Astrocyte (in vitro differentiated cells and primary cell): Measurements from ENCODE around the gene CCR3. TPM values are rescaled to one million over a fixed set of nuclear protein-coding genes. Genes with fewer than 3 reads are reported as not detected.

ENCODE experiments used
- DNase-seq: peaks from one replicate; pipeline ENCODE4 v3.0.0-alpha.2; 2010; ENCODE audit warnings: low read depth
- FAIRE-seq: peaks from 2 replicates; lab custom pipeline; 2011; peaks lifted over from hg19 to GRCh38; lab: Jason Lieb, UNC
- H2AFZ ChIP-seq: 2 replicates; pipeline ENCODE4 v1.6.0; 2012; ENCODE audit warnings: low read depth, low read length, inconsistent platforms
- H3K27ac ChIP-seq: 2 replicates; pipeline ENCODE4 v1.5.1; 2011; ENCODE audit warnings: low read depth, low read length, inconsistent platforms
- H3K27me3 ChIP-seq: 2 replicates; pipeline ENCODE4 v1.6.0; 2011; ENCODE audit warnings: low read length, inconsistent platforms; ENCODE audit not compliant: insufficient read depth
- H3K36me3 ChIP-seq: 2 replicates; pipeline ENCODE4 v1.5.1; 2011; ENCODE audit warnings: low read length, inconsistent platforms; ENCODE audit not compliant: insufficient read depth
- H3K4me1 ChIP-seq: 2 replicates; pipeline ENCODE4 v1.5.1; 2011; ENCODE audit warnings: low read length, inconsistent platforms; ENCODE audit not compliant: insufficient read depth
- H3K4me2 ChIP-seq: 2 replicates; pipeline ENCODE4 v1.6.0; 2012; ENCODE audit warnings: low read length, inconsistent platforms
- H3K4me3 ChIP-seq: 2 replicates; pipeline ENCODE4 v1.5.1; 2011; ENCODE audit warnings: low read depth, mild to moderate bottlenecking, low read length, inconsistent platforms; ENCODE audit not compliant: insufficient read depth
- H3K79me2 ChIP-seq: 2 replicates; pipeline ENCODE4 v1.6.0; 2012; ENCODE audit warnings: mild to moderate bottlenecking, low read length, inconsistent platforms; ENCODE audit not compliant: insufficient read depth
- H3K9ac ChIP-seq: 2 replicates; pipeline ENCODE4 v1.6.0; 2012; ENCODE audit warnings: mild to moderate bottlenecking, low read length, inconsistent platforms
- H3K9me3 ChIP-seq: 2 replicates; pipeline ENCODE4 v1.5.1; 2012; ENCODE audit warnings: low read depth, mild to moderate bottlenecking, low read length, inconsistent platforms; ENCODE audit not compliant: insufficient read depth
- H4K20me1 ChIP-seq: 2 replicates; pipeline ENCODE4 v1.6.0; 2012; ENCODE audit warnings: low read length, inconsistent platforms; ENCODE audit not compliant: insufficient read depth
- H3K27ac Mint-ChIP-seq: one replicate; pipeline ENCODE4 v1.8.0; 2021; ENCODE audit warnings: mild to moderate bottlenecking, mixed read lengths; ENCODE audit not compliant: unreplicated experiment
- H3K27me3 Mint-ChIP-seq: one replicate; pipeline ENCODE4 v1.8.0; 2021; ENCODE audit warnings: low read depth, mixed read lengths; ENCODE audit not compliant: unreplicated experiment
- H3K36me3 Mint-ChIP-seq: one replicate; pipeline ENCODE4 v1.8.0; 2021; ENCODE audit warnings: low read depth, mixed read lengths; ENCODE audit not compliant: unreplicated experiment
- H3K4me1 Mint-ChIP-seq: one replicate; pipeline ENCODE4 v1.8.0; 2021; ENCODE audit warnings: low read depth, mixed read lengths; ENCODE audit not compliant: unreplicated experiment
- H3K4me3 Mint-ChIP-seq: one replicate; pipeline ENCODE4 v1.8.0; 2021; ENCODE audit warnings: mild to moderate bottlenecking, moderate library complexity, mixed read lengths; ENCODE audit not compliant: unreplicated experiment
- H3K9me3 Mint-ChIP-seq: one replicate; pipeline ENCODE4 v1.8.0; 2021; ENCODE audit warnings: mild to moderate bottlenecking, mixed read lengths; ENCODE audit not compliant: unreplicated experiment
- EZH2 ChIP-seq: IDR thresholded peaks from 2 replicates; pipeline ENCODE4 v1.6.1; 2012; ENCODE audit warnings: mild to moderate bottlenecking, low read length, inconsistent platforms; ENCODE audit not compliant: insufficient read depth
- total RNA-seq: library from RNA; stranded (reverse); gene quantifications from 2 replicates; pipeline ENCODE4 v1.2.1, GENCODE V29; 2021
- TF ChIP-seq, protein P1 (sequence below): IDR thresholded peaks from 2 replicates; pipeline ENCODE4 v1.5.1; 2011; ENCODE audit warnings: low read depth, mild to moderate bottlenecking, inconsistent platforms, low read length, moderate library complexity; ENCODE audit not compliant: insufficient read depth

CCR3 gene
- total RNA-seq, 1 donor from 2014 or later = not detected

DNA sequence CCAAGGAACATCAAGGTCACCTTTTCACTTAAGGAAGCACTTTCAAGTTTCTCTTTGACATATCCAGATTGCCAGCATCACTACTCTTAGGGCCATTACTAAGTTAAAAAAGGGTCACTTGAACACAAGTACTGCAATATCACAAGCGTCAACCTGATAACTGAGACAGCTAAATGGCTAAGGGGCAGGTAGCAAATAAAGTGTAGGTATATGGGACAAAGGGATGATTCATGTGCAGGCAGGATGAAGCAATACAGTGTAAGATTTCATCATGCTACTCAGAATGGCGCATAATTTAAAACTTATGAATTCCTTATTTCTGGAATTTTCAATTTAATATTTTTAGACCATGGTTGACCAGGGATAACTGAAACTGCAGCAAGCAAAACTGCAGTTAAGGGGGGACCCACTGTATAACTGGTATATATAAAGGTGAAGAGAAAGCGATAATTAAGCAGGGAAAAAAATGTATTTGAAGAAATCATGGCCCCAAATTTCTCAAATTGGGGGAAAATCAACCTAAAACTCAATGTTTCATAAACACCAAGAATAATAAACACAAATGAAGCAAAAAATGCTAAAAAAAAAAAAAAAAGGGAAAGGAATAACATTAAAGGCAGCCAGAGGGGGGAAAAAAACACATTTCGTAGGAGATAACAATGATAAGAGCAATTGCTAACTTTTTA is 47.2 kb upstream of the CCR3 start:
- Histone ChIP-seq H3K79me2 (no peaks in the 10 kb centered on the region), H3K4me1 (no peaks in the 10 kb centered on the region), H3K27ac (no peak overlapping the region), H3K9ac (no peak overlapping the region), H3K9me3 (peaks cover 4% of the 10 kb centered on the region), H3K27me3 (peaks cover 2% of the 10 kb centered on the region), H3K4me2 (no peak overlapping the region), H3K4me3 (no peak overlapping the region), H3K36me3 (no peaks in the 10 kb centered on the region), H4K20me1 (no peaks in the 10 kb centered on the region), H2AFZ (no peak overlapping the region)
- Mint-ChIP-seq H3K9me3 (peaks cover 10% of the 10 kb centered on the region), H3K27ac (no peak overlapping the region), H3K27me3 (no peaks in the 10 kb centered on the region), H3K36me3 (no peaks in the 10 kb centered on the region), H3K4me1 (no peaks in the 10 kb centered on the region), H3K4me3 (no peak overlapping the region)
- TF ChIP-seq EZH2 = no peak
- TF ChIP-seq, protein P1, sequence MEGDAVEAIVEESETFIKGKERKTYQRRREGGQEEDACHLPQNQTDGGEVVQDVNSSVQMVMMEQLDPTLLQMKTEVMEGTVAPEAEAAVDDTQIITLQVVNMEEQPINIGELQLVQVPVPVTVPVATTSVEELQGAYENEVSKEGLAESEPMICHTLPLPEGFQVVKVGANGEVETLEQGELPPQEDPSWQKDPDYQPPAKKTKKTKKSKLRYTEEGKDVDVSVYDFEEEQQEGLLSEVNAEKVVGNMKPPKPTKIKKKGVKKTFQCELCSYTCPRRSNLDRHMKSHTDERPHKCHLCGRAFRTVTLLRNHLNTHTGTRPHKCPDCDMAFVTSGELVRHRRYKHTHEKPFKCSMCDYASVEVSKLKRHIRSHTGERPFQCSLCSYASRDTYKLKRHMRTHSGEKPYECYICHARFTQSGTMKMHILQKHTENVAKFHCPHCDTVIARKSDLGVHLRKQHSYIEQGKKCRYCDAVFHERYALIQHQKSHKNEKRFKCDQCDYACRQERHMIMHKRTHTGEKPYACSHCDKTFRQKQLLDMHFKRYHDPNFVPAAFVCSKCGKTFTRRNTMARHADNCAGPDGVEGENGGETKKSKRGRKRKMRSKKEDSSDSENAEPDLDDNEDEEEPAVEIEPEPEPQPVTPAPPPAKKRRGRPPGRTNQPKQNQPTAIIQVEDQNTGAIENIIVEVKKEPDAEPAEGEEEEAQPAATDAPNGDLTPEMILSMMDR = no peak
- FAIRE-seq = peak; percentile 47
- no peak for DNase-seq

DNA sequence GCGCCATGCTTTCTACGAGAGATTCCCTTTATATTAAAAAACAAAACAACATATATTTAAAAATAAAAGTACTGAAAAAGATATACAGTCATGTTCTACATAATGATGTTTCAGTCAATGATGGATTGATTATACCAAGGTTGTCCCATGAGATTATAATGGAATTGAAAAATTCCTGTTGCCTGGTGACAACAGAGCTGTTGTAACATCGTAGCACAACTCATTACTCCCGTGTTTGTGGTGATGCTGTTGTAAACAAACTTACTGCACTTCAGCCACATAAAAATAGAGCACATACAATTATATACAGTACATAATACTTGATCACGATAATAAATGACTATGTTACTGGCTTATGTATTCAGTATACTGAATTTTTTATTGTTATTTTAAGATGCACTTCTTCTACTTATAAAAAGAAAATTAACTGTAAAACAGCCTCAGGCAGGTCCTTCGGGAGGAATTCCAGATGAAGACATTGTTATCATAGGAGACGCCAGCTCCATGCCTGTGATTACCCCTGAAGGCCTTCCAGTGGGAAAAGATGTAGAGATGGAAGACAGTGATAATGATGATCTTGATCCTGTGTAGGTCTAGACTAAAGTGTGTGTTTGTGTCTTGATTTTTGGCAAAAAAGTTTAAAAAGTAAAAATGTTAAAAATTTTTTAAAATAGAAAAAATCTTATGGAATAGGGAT is 45.9 kb upstream of the CCR3 start:
- no peaks in the 10 kb centered on the region for H4K20me1 ChIP-seq
- no peak overlapping the region for H2AFZ ChIP-seq
- no peaks in the 10 kb centered on the region for H3K4me1 ChIP-seq
- H3K9ac ChIP-seq = no peak overlapping the region
- no peak overlapping the region for H3K27ac ChIP-seq
- H3K36me3 ChIP-seq = no peaks in the 10 kb centered on the region
- no peak for DNase-seq
- no peak overlapping the region for H3K4me2 ChIP-seq
- peaks cover 2% of the 10 kb centered on the region for H3K27me3 ChIP-seq
- Mint-ChIP-seq H3K4me3 (no peak overlapping the region), H3K4me1 (no peaks in the 10 kb centered on the region), H3K27me3 (no peaks in the 10 kb centered on the region), H3K27ac (no peak overlapping the region), H3K9me3 (peaks cover 10% of the 10 kb centered on the region), H3K36me3 (no peaks in the 10 kb centered on the region)
- no peak overlapping the region for H3K4me3 ChIP-seq
- peaks cover 4% of the 10 kb centered on the region for H3K9me3 ChIP-seq
- H3K79me2 ChIP-seq = no peaks in the 10 kb centered on the region
- TF ChIP-seq EZH2 = no peak
- TF ChIP-seq, protein P1 = no peak
- FAIRE-seq = no peak

- Histone ChIP-seq H3K27me3 (peaks cover 2% of the 10 kb centered on the region), H3K9me3 (no peaks in the 10 kb centered on the region), H3K79me2 (no peaks in the 10 kb centered on the region), H3K36me3 (no peaks in the 10 kb centered on the region), H3K4me3 (no peak overlapping the region), H2AFZ (no peak overlapping the region), H3K4me2 (no peak overlapping the region), H3K4me1 (no peaks in the 10 kb centered on the region), H3K9ac (no peak overlapping the region), H4K20me1 (no peaks in the 10 kb centered on the region), H3K27ac (no peak overlapping the region)
- no peaks in the 10 kb centered on the region for H3K36me3 Mint-ChIP-seq
- H3K27me3 Mint-ChIP-seq = peaks cover 3% of the 10 kb centered on the region
- H3K4me3 Mint-ChIP-seq = no peak overlapping the region
- H3K27ac Mint-ChIP-seq = no peak overlapping the region
- no peak for DNase-seq
- no peaks in the 10 kb centered on the region for H3K9me3 Mint-ChIP-seq
- H3K4me1 Mint-ChIP-seq = no peaks in the 10 kb centered on the region
- no peak for TF ChIP-seq EZH2
- TF ChIP-seq, protein P1 = no peak
- FAIRE-seq = no peak
Measured at GRCh38 chr3:46200211-46200610, 42.0 kb upstream of the CCR3 start.
